A549 (cell line): ENCODE results near the gene HDHD2.

Source experiments
- JUNB ChIP-seq: fragments of >200 bp; sonication (Bioruptor Twin); formaldehyde crosslinking; IDR thresholded peaks from 2 replicates; pipeline ENCODE4 v1.6.1; 2016
- MAZ ChIP-seq: fragments of 150-350 bp; IDR thresholded peaks from 2 replicates; pipeline ENCODE4 v1.6.1; 2014; ENCODE audit warnings: antibody characterized with exemption, low read depth, low read length, borderline replicate concordance
- RCOR1 ChIP-seq: fragments of 150-350 bp; IDR thresholded peaks from 2 replicates; pipeline ENCODE4 v1.6.1; 2014; ENCODE audit warnings: antibody characterized with exemption, low read length, low read depth
- SREBF2 ChIP-seq: fragments of 450-650 bp; IDR thresholded peaks from 2 replicates; pipeline ENCODE4 v1.6.1; 2014; ENCODE audit warnings: mild to moderate bottlenecking, moderate library complexity
- TFCP2L1 ChIP-seq: fragments of 250-450 bp; sonication (Bioruptor Pico); IDR thresholded peaks from 2 replicates; pipeline ENCODE4 v1.5.0; 2021; ENCODE audit warnings: mild to moderate bottlenecking
- TF ChIP-seq, protein P1 (sequence below): fragments of 200-600 bp; sonication (generic); IDR thresholded peaks from 2 replicates; pipeline ENCODE4 v1.6.1; 2016; ENCODE audit warnings: antibody characterized with exemption, mild to moderate bottlenecking, moderate library complexity
- TF ChIP-seq, protein P2 (sequence below): fragments of >200 bp; sonication (Bioruptor Twin); formaldehyde crosslinking; IDR thresholded peaks from 3 replicates; pipeline ENCODE4 v1.5.1; 2016

DNA sequence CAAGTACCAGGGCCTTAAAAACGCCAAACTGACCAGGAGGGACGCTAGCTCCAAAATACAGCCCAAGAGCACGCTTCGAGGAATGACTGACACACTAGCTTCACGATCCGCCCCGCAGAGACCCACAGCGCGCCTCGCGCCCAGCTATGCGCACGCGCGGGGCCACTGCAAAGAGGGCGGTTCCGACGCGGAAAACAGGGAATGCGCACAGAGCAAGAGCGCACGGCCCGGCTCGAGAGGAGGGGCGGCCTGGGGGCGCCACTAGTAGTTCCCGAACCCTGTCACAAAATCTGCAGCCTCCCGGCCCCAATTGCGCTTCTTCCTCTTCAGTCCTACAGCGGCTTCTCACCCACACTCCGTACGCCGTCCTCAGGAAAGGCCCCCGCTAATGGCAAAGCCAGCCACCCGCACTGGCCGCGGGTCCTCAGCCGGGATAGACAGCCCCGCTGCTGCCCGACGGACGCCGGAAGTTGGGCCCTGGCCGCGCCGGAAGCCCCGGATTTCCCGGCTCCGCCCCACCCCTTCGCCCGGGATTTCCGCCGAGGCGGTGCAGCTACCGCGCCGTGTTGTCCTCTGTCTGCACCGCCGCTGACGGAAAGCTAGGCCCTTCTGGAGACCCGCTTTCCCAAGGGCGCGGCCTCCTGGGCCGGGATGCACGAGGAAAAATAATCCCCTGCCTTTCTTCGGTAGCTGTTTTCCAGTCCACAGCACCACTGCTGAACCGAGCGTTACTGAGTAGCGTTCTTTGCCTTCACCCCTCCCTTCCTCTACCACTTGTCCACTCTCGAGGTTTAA is at the start of gene HDHD2:
- TF ChIP-seq MAZ (no peak), JUNB (no peak), SREBF2 (no peak), TFCP2L1 (CRISPR knock-in tag) (no peak), RCOR1 (no peak)
- TF ChIP-seq, protein P1, sequence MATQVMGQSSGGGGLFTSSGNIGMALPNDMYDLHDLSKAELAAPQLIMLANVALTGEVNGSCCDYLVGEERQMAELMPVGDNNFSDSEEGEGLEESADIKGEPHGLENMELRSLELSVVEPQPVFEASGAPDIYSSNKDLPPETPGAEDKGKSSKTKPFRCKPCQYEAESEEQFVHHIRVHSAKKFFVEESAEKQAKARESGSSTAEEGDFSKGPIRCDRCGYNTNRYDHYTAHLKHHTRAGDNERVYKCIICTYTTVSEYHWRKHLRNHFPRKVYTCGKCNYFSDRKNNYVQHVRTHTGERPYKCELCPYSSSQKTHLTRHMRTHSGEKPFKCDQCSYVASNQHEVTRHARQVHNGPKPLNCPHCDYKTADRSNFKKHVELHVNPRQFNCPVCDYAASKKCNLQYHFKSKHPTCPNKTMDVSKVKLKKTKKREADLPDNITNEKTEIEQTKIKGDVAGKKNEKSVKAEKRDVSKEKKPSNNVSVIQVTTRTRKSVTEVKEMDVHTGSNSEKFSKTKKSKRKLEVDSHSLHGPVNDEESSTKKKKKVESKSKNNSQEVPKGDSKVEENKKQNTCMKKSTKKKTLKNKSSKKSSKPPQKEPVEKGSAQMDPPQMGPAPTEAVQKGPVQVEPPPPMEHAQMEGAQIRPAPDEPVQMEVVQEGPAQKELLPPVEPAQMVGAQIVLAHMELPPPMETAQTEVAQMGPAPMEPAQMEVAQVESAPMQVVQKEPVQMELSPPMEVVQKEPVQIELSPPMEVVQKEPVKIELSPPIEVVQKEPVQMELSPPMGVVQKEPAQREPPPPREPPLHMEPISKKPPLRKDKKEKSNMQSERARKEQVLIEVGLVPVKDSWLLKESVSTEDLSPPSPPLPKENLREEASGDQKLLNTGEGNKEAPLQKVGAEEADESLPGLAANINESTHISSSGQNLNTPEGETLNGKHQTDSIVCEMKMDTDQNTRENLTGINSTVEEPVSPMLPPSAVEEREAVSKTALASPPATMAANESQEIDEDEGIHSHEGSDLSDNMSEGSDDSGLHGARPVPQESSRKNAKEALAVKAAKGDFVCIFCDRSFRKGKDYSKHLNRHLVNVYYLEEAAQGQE, result no peak
- TF ChIP-seq, protein P2, sequence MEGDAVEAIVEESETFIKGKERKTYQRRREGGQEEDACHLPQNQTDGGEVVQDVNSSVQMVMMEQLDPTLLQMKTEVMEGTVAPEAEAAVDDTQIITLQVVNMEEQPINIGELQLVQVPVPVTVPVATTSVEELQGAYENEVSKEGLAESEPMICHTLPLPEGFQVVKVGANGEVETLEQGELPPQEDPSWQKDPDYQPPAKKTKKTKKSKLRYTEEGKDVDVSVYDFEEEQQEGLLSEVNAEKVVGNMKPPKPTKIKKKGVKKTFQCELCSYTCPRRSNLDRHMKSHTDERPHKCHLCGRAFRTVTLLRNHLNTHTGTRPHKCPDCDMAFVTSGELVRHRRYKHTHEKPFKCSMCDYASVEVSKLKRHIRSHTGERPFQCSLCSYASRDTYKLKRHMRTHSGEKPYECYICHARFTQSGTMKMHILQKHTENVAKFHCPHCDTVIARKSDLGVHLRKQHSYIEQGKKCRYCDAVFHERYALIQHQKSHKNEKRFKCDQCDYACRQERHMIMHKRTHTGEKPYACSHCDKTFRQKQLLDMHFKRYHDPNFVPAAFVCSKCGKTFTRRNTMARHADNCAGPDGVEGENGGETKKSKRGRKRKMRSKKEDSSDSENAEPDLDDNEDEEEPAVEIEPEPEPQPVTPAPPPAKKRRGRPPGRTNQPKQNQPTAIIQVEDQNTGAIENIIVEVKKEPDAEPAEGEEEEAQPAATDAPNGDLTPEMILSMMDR, result no peak
